A673 (cell line): ENCODE data around the gene PGP. TPM values are rescaled to one million over a fixed set of nuclear protein-coding genes. Genes with fewer than 3 reads are reported as not detected.

Experiments used
- BruUV-seq: library from RNA; stranded (reverse); fragments of 400-500 nt; replicated peaks from 2 replicates; lab custom pipeline; 2021; lab: Mats Ljungman, UMichigan
- CTCF ChIA-PET: fragments of 300-600 bp; sonication (Branson Sonifier 250); formaldehyde crosslinking; loops from one replicate; lab custom pipeline; 2022; ENCODE audit warnings: antibody characterized with exemption; lab: Charles Lee
- POLR2A ChIA-PET: fragments of 300-600 bp; sonication (Branson Sonifier 250); formaldehyde crosslinking; loops from one replicate; lab custom pipeline; 2022; ENCODE audit warnings: antibody characterized with exemption; ENCODE audit not compliant: low non-redundant PET; lab: Charles Lee
- DNase-seq: peaks from one replicate; pipeline ENCODE4 v3.0.0-alpha.2; 2015; ENCODE audit warnings: low spot score
- H3K27ac ChIP-seq: fragments of 200-600 bp; sonication (generic); 2 replicates; pipeline ENCODE4 v1.5.1; 2016; ENCODE audit warnings: mixed run types, low read depth, mild to moderate bottlenecking, mixed read lengths, antibody characterized with exemption, low read length; ENCODE audit not compliant: poor library complexity, severe bottlenecking
- H3K27me3 ChIP-seq: fragments of 200-600 bp; sonication (generic); replicated peaks from 2 replicates; pipeline ENCODE4 v1.6.1; 2017; ENCODE audit warnings: mixed run types, low read depth, mild to moderate bottlenecking, mixed read lengths, antibody characterized with exemption, low read length; ENCODE audit not compliant: insufficient read depth, poor library complexity
- H3K36me3 ChIP-seq: fragments of 200-600 bp; sonication (generic); 2 replicates; pipeline ENCODE4 v1.6.1; 2016; ENCODE audit warnings: mixed run types, mild to moderate bottlenecking, mixed read lengths, antibody characterized with exemption, low read length; ENCODE audit not compliant: insufficient read depth, poor library complexity, severe bottlenecking
- H3K4me1 ChIP-seq: fragments of 200-600 bp; sonication (generic); 2 replicates; pipeline ENCODE4 v1.6.1; 2017; ENCODE audit warnings: mixed run types, mild to moderate bottlenecking, mixed read lengths, antibody characterized with exemption, low read length; ENCODE audit not compliant: insufficient read depth, poor library complexity, severe bottlenecking
- H3K4me3 ChIP-seq: fragments of 200-600 bp; sonication (generic); 2 replicates; pipeline ENCODE4 v1.5.1; 2016; ENCODE audit warnings: low read depth, mixed run types, mild to moderate bottlenecking, mixed read lengths, low read length; ENCODE audit not compliant: poor library complexity, severe bottlenecking
- H3K9me3 ChIP-seq: fragments of 200-600 bp; sonication (generic); 2 replicates; pipeline ENCODE4 v1.6.1; 2016; ENCODE audit warnings: mixed run types, low read depth, mild to moderate bottlenecking, mixed read lengths, antibody characterized with exemption, low read length; ENCODE audit not compliant: poor library complexity, severe bottlenecking
- CTCF ChIP-seq: fragments of 300-800, 200-600 bp; sonication (generic); conservative IDR thresholded peaks from 2 replicates; pipeline ENCODE4 v1.5.1; 2017; ENCODE audit warnings: low read depth, mild to moderate bottlenecking, antibody characterized with exemption, low read length, moderate library complexity, mixed read lengths
- EZH2 ChIP-seq: fragments of 200-600 bp; sonication (generic); IDR thresholded peaks from 2 replicates; pipeline ENCODE4 v1.6.1; 2017; ENCODE audit warnings: borderline replicate concordance, low read depth, mild to moderate bottlenecking, mixed read lengths, antibody characterized with exemption, low read length; ENCODE audit not compliant: poor library complexity, severe bottlenecking
- intact Hi-C: fragments of 100-400 bp; cut with micrococcal nuclease; formaldehyde crosslinking; loops from one replicate; pipeline ENCODE4 v1.10.0; 2022; ENCODE audit not compliant: unreplicated experiment
- total RNA-seq: library from RNA; stranded (reverse); gene quantifications from 2 replicates; pipeline ENCODE4 v1.2.3, GENCODE V29; 2021

PGP gene
- total RNA-seq, 1 experiment from 2014 or later: 26.5 TPM

GRCh38 chr16:2187212-2187611 is 27.4 kb downstream of the PGP start:
- Histone ChIP-seq H3K4me1 (no peaks in the 10 kb centered on the region), H3K27me3 (no peaks in the 10 kb centered on the region), H3K4me3 (no peak overlapping the region), H3K27ac (no peak overlapping the region), H3K36me3 (no peaks in the 10 kb centered on the region), H3K9me3 (no peaks in the 10 kb centered on the region)
- TF ChIP-seq CTCF (no peak), EZH2 (no peak)
- intact Hi-C loops: no loop called here
- CTCF ChIA-PET: no interaction called here
- DNase-seq: no peak
- POLR2A ChIA-PET: no interaction called here
- BruUV-seq: no TSS peak

GRCh38 chr16:2186505-2186904 is 28.1 kb downstream of the PGP start:
- intact Hi-C loops: no loop called here
- no peaks in the 10 kb centered on the region for H3K4me1 ChIP-seq
- no peak overlapping the region for H3K4me3 ChIP-seq
- no peaks in the 10 kb centered on the region for H3K36me3 ChIP-seq
- ChIA-PET CTCF (no interaction called here), POLR2A (no interaction called here)
- no TSS peak for BruUV-seq
- TF ChIP-seq CTCF: no peak
- no peak for TF ChIP-seq EZH2
- no peak overlapping the region for H3K27ac ChIP-seq
- no peaks in the 10 kb centered on the region for H3K27me3 ChIP-seq
- H3K9me3 ChIP-seq: no peaks in the 10 kb centered on the region
- DNase-seq: no peak

- intact Hi-C loops: no loop called here
- Histone ChIP-seq H3K27me3 (no peaks in the 10 kb centered on the region), H3K27ac (no peak overlapping the region), H3K36me3 (no peaks in the 10 kb centered on the region), H3K9me3 (no peaks in the 10 kb centered on the region), H3K4me1 (no peaks in the 10 kb centered on the region), H3K4me3 (no peak overlapping the region)
- no peak for TF ChIP-seq EZH2
- no peak for TF ChIP-seq CTCF
- POLR2A ChIA-PET: no interaction called here
- no peak for DNase-seq
- no TSS peak for BruUV-seq
- CTCF ChIA-PET: no interaction called here
Observed at GRCh38 chr16:2186064-2186463, 28.6 kb downstream of the PGP start.
